DND-41 (cell line): ENCODE data around the gene NPTXR.

Experiments
- ATAC-seq: fragments of 200-7000 bp; cut with Tn5 transposase; 3 replicates; pipeline ENCODE4 v1.9.1; 2021; ENCODE audit warnings: low read depth; ENCODE audit not compliant: insufficient read depth
- DNase-seq: peaks from one replicate; pipeline ENCODE4 v3.0.0-alpha.2; 2020
- H2AFZ ChIP-seq: 2 replicates; pipeline ENCODE4 v1.6.0; 2012; ENCODE audit warnings: low read depth, low read length
- H3K27ac ChIP-seq: 2 replicates; pipeline ENCODE4 v1.5.1; 2012; ENCODE audit warnings: low read length, inconsistent platforms
- H3K27me3 ChIP-seq: fragments of 200-600 bp; sonication (generic); 2 replicates; pipeline ENCODE4 v1.6.0; 2012; ENCODE audit warnings: low read length, mild to moderate bottlenecking, inconsistent platforms; ENCODE audit not compliant: insufficient read depth, poor library complexity
- H3K36me3 ChIP-seq: 2 replicates; pipeline ENCODE4 v1.5.1; 2012; ENCODE audit warnings: low read length, inconsistent platforms; ENCODE audit not compliant: insufficient read depth
- H3K4me1 ChIP-seq: 2 replicates; pipeline ENCODE4 v1.5.1; 2012; ENCODE audit warnings: mild to moderate bottlenecking, low read length; ENCODE audit not compliant: insufficient read depth
- H3K4me2 ChIP-seq: 2 replicates; pipeline ENCODE4 v1.6.0; 2012; ENCODE audit warnings: mild to moderate bottlenecking, moderate library complexity, low read length, inconsistent platforms; ENCODE audit not compliant: insufficient read depth
- H3K4me3 ChIP-seq, 2 experiments: fragments of 200-600 bp in 1 of 2; shearing (Covaris generic) in 1 of 2; 2 replicates each; pipeline ENCODE4 v1.5.1; 2012 to 2016; ENCODE audit warnings: inconsistent platforms in 2 of 2, low read length in 2 of 2, mild to moderate bottlenecking in 2 of 2, low read depth in 1 of 2, moderate library complexity in 1 of 2
- H3K79me2 ChIP-seq: 2 replicates; pipeline ENCODE4 v1.6.0; 2012; ENCODE audit warnings: low read length, inconsistent platforms; ENCODE audit not compliant: insufficient read depth
- H3K9ac ChIP-seq: 2 replicates; pipeline ENCODE4 v1.6.0; 2012; ENCODE audit warnings: low read depth, mild to moderate bottlenecking, inconsistent platforms, low read length, moderate library complexity
- H3K9me3 ChIP-seq: 2 replicates; pipeline ENCODE4 v1.5.1; 2012; ENCODE audit warnings: low read length, moderate library complexity, mild to moderate bottlenecking, inconsistent platforms; ENCODE audit not compliant: insufficient read depth, severe bottlenecking
- H4K20me1 ChIP-seq: 2 replicates; pipeline ENCODE4 v1.6.0; 2012; ENCODE audit warnings: low read length; ENCODE audit not compliant: insufficient read depth
- EZH2 ChIP-seq: IDR thresholded peaks from 3 replicates; pipeline ENCODE4 v1.6.1; 2012; ENCODE audit warnings: borderline replicate concordance, low read depth, mild to moderate bottlenecking, moderate library complexity, low read length, inconsistent platforms; ENCODE audit not compliant: severe bottlenecking
- TF ChIP-seq, protein P1 (sequence below): IDR thresholded peaks from 2 replicates; pipeline ENCODE4 v1.5.1; 2012; ENCODE audit warnings: borderline replicate concordance, low read length, moderate library complexity, mild to moderate bottlenecking; ENCODE audit not compliant: poor library complexity, severe bottlenecking; ENCODE audit errors: extremely low read depth

NPTXR gene

DNA sequence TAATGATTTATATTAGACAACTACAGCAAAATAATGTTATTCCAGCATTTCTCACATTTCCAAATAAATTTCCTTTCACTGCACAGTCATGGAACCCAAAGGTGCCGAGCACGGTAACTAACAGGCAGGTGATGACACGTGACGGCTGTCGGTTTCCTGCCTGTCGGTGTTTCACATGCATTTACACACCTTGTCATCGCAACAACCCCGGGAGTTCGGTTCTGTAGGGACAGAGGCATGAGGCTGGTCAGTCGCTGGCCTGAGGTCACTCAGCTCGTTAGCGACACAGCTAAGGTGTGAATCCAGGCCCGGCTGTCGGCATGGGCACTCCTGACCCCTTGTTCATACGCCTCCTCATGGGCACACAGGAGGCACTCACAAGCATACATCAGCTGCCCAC lies 59.8 kb downstream of the NPTXR start:
- no peak for ATAC-seq
- H3K4me1 ChIP-seq: no peaks in the 10 kb centered on the region
- H3K4me3 ChIP-seq: no peak overlapping the region
- no peaks in the 10 kb centered on the region for H3K27me3 ChIP-seq
- no peak overlapping the region for H2AFZ ChIP-seq
- DNase-seq: no peak
- H3K9me3 ChIP-seq: no peaks in the 10 kb centered on the region
- TF ChIP-seq, protein P1, sequence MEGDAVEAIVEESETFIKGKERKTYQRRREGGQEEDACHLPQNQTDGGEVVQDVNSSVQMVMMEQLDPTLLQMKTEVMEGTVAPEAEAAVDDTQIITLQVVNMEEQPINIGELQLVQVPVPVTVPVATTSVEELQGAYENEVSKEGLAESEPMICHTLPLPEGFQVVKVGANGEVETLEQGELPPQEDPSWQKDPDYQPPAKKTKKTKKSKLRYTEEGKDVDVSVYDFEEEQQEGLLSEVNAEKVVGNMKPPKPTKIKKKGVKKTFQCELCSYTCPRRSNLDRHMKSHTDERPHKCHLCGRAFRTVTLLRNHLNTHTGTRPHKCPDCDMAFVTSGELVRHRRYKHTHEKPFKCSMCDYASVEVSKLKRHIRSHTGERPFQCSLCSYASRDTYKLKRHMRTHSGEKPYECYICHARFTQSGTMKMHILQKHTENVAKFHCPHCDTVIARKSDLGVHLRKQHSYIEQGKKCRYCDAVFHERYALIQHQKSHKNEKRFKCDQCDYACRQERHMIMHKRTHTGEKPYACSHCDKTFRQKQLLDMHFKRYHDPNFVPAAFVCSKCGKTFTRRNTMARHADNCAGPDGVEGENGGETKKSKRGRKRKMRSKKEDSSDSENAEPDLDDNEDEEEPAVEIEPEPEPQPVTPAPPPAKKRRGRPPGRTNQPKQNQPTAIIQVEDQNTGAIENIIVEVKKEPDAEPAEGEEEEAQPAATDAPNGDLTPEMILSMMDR: no peak
- no peak for TF ChIP-seq EZH2
- no peak overlapping the region for H3K4me2 ChIP-seq
- H3K36me3 ChIP-seq: no peaks in the 10 kb centered on the region
- H4K20me1 ChIP-seq: peaks cover 5% of the 10 kb centered on the region
- H3K79me2 ChIP-seq: no peaks in the 10 kb centered on the region
- H3K27ac ChIP-seq: no peak overlapping the region
- no peak overlapping the region for H3K9ac ChIP-seq

DNA sequence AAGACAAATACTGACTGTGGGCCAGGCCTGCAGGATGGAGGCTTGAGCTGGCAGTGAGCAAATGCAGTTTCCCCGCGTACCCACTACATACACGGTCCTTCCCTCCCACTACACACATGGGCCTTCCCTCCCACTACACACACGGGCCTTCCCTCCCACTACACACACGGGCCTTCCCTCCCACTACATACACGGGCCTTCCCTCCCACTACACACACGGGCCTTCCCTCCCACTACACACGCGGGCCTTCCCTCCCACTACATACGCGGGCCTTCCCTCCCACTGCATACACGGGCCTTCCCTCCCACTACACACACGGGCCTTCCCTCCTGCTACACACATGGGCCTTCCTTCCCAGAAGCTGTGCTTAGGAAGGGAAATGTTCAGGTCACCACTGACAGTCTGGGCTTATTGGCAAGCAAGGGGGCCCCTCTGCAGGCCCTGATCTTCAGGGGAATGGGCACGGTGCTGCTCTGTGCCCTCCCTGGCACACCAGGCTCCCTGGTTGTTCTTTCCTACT lies 60.7 kb downstream of the NPTXR start:
- Histone ChIP-seq H3K36me3 (no peaks in the 10 kb centered on the region), H3K9ac (no peak overlapping the region), H3K4me3 (no peak overlapping the region), H3K79me2 (no peaks in the 10 kb centered on the region), H3K4me2 (no peak overlapping the region), H3K27me3 (no peaks in the 10 kb centered on the region), H3K4me1 (no peaks in the 10 kb centered on the region), H3K27ac (no peak overlapping the region), H4K20me1 (peaks cover 5% of the 10 kb centered on the region), H2AFZ (no peak overlapping the region), H3K9me3 (no peaks in the 10 kb centered on the region)
- no peak for DNase-seq
- TF ChIP-seq, protein P1: no peak
- TF ChIP-seq EZH2: no peak
- ATAC-seq: no peak

DNA sequence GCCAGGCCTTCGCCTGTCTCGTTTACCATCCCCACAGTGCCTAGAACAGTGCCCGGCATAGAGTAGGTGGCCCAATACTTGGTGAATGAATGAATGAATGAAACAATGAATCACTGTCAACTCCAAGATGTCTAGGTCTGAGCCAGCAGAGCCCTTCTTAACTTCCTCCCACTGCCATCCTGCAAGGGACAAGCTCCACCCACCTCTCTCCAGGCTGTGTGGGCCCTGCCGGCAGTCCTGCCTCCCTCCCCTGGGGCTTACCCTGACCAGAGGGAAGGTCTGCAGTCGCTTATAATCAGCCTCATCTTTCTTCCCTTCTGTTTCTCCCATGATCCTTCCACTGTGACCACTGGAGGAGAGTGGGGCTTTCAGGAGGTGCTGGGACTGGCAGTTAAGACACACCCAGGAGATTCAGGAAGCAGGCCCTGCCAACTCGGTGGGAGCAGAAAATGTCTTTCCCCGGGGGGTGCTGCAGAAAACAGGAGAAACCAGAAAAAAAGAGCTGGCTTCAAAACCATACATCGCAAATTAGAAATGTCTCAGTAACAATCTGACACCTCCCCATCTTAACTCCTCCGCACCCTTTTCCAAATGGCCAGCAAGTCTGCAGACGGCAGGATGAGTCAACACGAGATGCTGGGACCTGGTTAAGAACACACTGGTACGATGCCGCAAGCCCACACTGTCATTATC lies 61.3 kb downstream of the NPTXR start:
- TF ChIP-seq, protein P1: no peak
- no peak for TF ChIP-seq EZH2
- Histone ChIP-seq H3K4me3 (no peak overlapping the region), H3K27me3 (no peaks in the 10 kb centered on the region), H3K9me3 (no peaks in the 10 kb centered on the region), H4K20me1 (peaks cover under 1% of the 10 kb centered on the region), H3K9ac (no peak overlapping the region), H3K79me2 (no peaks in the 10 kb centered on the region), H3K4me2 (no peak overlapping the region), H3K4me1 (no peaks in the 10 kb centered on the region), H3K36me3 (no peaks in the 10 kb centered on the region), H2AFZ (no peak overlapping the region), H3K27ac (no peak overlapping the region)
- no peak for ATAC-seq
- no peak for DNase-seq
